Measurements from ENCODE around the gene IGF1R.
"Not testable (repeated sequence)": the region's sequence is repeated elsewhere in the genome, so short reads cannot be mapped to it uniquely, and the experiment has no call there.

Gene IGF1R

GRCh38 chr15:98647774-98648653, at the start of gene IGF1R:
Gene IGF1R, plus strand, starts transcription at chr15:98648539. Its CDS starts 1,043 bp downstream, at chr15:98649582.
- DNase-seq (ENCODE audit: low read depth, low spot score) = no peak

- DNase-seq (ENCODE audit: low read depth, low spot score) = no peak
These were observed 48.2 kb upstream of the IGF1R start for GRCh38 chr15:98599909-98600691.

DNA sequence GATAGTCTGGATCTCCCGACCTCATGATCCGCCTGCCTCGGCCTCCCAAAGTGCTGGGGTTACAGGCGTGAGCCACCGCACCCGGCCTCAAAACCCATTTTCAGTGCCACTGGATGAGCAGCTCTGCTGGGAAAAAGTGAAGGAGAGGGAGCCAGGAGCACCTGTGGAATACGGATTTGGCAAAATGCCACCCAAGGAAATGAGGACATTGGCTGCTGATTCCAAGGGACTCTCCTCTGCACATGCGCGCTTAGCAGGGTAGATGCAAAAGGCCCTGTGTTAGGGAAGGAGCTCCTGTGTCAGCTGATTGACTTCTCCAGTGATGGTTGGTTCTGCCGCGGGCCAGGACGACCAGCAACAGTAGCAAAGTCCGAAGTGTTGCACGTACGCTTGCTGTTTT, 43.4 kb upstream of the IGF1R start:
- no peak for DNase-seq (ENCODE audit: low read depth, low spot score)

DNA sequence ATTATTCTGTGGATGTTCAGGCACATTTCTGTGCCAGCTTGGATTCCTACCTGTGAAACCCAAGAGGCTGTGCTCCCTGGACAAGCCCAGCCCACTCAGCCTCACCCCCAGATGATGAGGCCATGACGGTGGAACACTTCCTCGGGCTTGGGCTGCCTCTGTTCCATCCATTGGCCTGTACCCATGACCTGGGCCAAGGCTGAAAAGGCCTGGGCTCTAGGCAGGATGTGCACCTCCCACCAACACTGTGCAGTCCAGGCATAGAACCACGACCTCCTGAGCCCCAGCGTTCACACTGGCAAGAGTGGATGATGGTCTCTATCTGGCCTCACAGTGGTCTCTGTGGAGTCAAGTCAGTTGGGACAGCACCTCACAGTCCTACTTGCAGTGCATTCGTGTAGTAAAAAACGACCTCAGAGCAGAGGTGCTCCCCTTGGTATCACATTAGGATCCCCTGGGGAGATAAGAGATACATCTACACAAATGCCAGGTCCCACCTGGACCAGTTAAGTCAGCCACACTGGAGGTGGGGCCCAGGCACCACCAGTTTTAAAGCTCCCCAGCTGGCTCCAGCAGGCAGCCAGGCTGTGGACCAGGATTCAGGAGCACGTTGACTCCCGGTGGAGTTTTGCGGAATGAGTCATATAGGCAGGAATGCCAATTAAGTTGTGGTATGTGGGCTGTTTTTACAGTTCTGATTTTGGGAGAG, 39.0 kb upstream of the IGF1R start:
- DNase-seq (ENCODE audit: low read depth, low spot score) = no peak

GRCh38 chr15:98610991-98611390, 37.3 kb upstream of the IGF1R start:
- DNase-seq (ENCODE audit: low read depth, low spot score) = no peak

DNA sequence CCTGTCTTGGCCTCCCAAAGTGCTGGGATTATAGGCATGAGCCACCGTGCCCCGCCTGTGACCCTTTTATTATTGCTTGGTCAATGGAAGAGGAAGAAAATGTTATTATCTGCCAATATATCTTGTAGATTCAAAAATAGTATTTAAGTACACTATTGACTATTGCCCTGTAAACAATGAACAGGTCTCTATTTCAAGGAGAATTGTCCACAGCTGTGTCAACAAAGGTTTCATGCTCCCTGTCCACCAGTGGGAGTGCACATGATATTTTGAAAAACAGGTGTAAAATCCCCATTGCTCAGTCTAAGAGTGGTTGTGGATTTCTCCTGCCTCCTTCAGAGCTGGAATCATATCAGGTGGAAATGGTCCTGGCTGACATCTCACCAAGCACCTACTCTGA, 36.5 kb upstream of the IGF1R start:
- no peak for DNase-seq (ENCODE audit: low read depth, low spot score)

- DNase-seq (ENCODE audit: low read depth, low spot score) = no peak
These were observed 35.7 kb upstream of the IGF1R start for GRCh38 chr15:98612490-98613110.

DNA sequence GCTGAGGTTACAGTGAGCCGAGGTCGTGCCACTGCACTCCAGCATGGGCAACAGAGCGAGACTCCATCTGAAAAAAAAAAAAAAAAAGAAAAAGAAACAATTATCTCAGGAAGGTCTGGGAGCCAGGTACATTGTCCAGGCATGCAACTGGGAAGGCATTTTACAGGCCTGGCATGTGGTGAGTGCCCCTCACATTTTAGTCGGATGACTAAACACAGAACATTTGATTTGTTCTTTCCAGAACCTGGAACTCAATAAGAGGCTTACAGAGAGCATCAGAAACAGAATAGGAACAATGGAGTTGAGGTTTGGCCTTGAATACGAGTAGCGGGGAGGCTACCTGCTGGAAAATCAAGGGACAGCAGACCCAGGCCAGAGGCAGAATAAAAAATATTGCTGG, 33.7 kb upstream of the IGF1R start:
- DNase-seq (ENCODE audit: low read depth, low spot score) = no peak

- no peak for DNase-seq (ENCODE audit: low read depth, low spot score)
These were observed 31.9 kb upstream of the IGF1R start for GRCh38 chr15:98616397-98616796.

DNA sequence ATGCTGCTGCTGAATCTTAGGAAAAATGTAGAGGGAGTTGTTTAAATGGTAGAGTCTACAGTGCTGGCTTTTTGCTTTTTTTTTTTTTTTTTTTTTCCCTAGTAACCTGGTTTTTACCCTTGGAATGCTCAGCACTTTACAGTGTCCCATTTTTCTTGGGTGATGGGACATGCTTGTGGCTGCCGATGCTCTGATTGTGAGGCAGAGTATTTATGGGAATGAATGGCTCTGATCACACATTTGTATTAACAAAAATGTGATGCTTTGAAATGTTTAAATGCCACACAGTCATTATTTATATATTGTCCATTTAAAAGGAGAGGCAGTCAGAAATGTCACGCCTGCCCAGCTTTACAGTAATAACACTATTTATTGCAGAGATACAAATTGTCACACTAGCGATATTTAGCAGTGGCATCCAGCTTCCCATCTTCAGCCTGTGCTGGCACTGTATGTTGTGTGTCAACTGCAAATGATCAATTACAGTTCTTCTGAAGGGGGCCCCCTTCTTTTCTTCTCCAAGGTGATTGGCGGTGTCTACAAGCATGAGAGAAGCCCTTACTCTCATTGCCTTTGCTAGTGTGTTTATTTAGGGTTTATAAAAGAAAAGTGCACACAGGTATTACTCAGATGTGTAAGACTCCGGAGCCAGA, 30.9 kb upstream of the IGF1R start:
- no peak for DNase-seq (ENCODE audit: low read depth, low spot score)

GRCh38 chr15:98618576-98618975, 29.8 kb upstream of the IGF1R start:
- not testable (repeated sequence) for DNase-seq (ENCODE audit: low read depth, low spot score)

DNA sequence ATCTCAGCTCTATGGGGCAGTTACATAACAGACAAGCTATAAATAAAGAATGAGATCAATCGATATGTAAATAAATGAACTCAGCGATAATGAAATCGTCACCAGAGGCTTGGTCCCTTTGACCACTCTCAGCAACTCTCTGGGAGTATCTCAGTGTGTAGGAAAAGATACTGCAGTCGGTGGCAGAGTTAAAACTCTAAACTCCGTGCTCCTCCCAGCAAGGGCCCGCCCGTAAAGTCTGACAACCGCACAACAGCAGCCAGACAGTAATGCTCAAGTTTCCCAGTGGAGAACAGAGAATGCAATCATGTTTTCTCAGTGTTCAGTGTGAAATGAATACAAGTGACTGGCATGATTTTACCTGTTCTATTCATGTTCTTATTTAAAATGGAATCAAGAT, 28.3 kb upstream of the IGF1R start:
- DNase-seq (ENCODE audit: low read depth, low spot score) = no peak

GRCh38 chr15:98621021-98621420, 27.3 kb upstream of the IGF1R start:
- DNase-seq (ENCODE audit: low read depth, low spot score) = no peak

- no peak for DNase-seq (ENCODE audit: low read depth, low spot score)
These were observed 22.7 kb upstream of the IGF1R start for GRCh38 chr15:98625614-98626013.

DNA sequence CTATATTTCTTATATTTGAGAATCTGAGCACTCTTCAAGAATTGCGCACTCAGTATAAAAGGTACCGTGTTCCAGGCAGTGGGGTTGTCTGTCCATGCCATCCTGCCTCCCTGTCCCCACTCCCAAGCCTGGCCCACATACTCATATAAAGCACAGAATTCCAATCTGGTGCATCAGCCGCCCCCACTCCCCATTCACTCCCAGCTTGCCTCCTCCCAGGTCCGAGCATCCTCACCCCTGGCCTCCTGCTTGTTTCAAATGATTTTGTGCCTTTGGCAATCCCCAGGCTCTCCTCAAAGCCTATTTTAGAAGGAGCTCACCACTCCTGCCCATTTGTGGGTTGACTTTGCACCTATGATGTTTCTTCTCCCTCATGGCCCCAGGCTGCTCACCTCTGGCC, 22.2 kb upstream of the IGF1R start:
- DNase-seq (ENCODE audit: low read depth, low spot score) = no peak

DNA sequence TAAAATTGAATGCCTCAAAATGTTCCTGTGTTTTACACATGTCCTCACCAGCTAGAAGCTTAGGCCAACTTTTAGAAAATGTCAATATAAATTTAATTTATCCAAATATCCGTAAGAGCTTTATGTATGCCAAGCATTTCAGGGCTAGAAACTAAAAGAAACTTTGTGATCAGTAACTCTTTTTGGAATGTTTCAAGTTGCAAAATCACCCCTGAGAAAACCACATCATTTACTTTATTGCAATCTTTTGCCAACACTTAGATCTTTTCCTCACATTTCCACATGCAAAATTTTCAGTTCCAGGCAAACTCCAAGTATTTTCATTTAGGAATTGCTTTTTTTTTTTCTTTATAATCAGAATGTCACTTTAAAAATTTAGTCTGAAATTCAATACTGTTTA, 20.1 kb upstream of the IGF1R start:
- DNase-seq (ENCODE audit: low read depth, low spot score) = no peak

DNA sequence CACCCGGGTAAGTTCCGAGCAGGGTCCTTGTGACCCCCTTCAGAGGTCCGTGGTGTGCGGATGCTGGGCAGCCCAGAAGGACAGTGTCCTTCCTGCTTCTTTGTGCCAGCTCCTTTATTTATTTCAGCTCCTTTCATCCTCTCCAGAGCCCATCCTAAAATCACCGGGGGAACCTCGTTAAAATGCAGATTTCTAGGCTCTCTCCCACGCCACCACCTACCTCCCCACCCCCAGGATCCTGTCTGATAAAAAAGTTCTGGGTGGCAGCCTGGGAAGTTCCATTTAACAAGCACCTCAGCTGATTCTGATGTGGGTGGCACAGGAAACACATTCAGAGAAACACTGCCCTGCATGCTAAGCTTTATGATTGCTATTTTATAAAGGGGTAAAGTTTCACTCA, 12.5 kb upstream of the IGF1R start:
- no peak for DNase-seq (ENCODE audit: low read depth, low spot score)

- no peak for DNase-seq (ENCODE audit: low read depth, low spot score)
These were observed 5.2 kb upstream of the IGF1R start for GRCh38 chr15:98643115-98643514.

- DNase-seq (ENCODE audit: low read depth, low spot score) = no peak
These were observed 1.8 kb upstream of the IGF1R start for GRCh38 chr15:98646546-98647025.

DNA sequence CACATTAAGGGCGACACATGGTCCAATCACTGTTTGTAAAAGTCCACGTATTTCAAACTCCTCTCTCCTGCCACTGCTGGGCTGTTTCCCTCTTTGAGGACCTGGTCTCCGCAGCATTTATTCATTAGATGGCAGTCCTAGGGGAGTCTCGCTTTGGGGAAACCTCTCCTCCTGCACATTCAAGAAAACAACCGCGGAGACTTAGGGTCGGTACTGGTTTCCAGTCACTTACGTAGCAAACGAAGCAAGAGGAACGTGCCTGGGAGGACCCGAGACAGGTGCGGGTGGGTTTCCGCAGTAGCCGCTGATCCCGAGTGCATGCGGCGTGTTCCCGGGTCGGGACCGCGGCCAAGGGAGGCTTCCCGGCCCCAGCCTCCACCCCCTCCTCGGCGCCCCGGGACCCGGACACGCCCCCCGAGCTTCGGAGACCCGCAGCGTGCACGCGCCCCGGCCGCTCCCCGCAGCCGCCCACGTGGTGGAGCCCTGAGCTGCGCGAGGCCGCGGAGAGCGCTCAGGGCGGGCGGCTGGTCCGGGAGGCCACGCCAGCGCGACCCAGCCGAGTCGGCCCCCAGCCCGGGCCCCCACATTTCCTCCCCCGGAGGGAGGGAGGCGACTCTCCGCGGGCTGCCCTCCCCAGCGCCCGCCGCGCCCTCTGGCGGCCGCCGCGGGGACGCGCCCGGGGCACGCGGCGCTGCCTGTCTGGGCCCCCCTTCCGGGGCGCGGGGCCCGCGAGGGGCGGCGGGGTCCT, 1.1 kb upstream of the IGF1R start:
- no peak for DNase-seq (ENCODE audit: low read depth, low spot score)
